Temporal lobe (tissue), 2 donors: ENCODE results near the gene CRNN. TPM values are rescaled to one million over a fixed set of nuclear protein-coding genes. Genes with fewer than 3 reads are reported as not detected.

ENCODE experiments used
- small RNA-seq: library from RNA; depleted of rRNA; stranded (forward); fragments of <200 nt; gene quantifications from one replicate; pipeline ENCODE3, GENCODE V24; 2014; ENCODE audit warnings: low replicate concordance
- total RNA-seq: library from RNA; depleted of rRNA; stranded (reverse); fragments of >200 nt; gene quantifications from one replicate; pipeline ENCODE4 v1.2.3, GENCODE V29; 2014

The CRNN gene
- total RNA-seq, 1 donor from 2014 or later, result not detected

Small RNA genes lying within 50 kb of the gene (small RNA-seq; reads per million reads assigned to genes)
- gene HMGN3P1, result not detected

Other genes with a start within 250 kb of the CRNN start
- gene HRNR, start 190.1 kb downstream of the CRNN start, total RNA-seq, result not detected
- gene FLG, start 89.0 kb downstream of the CRNN start, total RNA-seq, result under 0.01 TPM
- 0.25 TPM for gene FLG2, start 54.3 kb downstream of the CRNN start, total RNA-seq
- not detected for gene LCE5A, start 96.5 kb upstream of the CRNN start, total RNA-seq
- not detected for gene CRCT1, start 100.2 kb upstream of the CRNN start, total RNA-seq
- gene LCE3E, start 152.5 kb upstream of the CRNN start, total RNA-seq, result not detected
- not detected for gene LCE3D, start 166.3 kb upstream of the CRNN start, total RNA-seq
- not detected for gene LCE3C, start 186.0 kb upstream of the CRNN start, total RNA-seq
- not detected for gene LCE3B, start 199.5 kb upstream of the CRNN start, total RNA-seq
- gene LCE3A, start 208.8 kb upstream of the CRNN start, total RNA-seq, result not detected
- gene LCE2D, start 249.1 kb upstream of the CRNN start, total RNA-seq, result not detected